SU-DHL-6 (cell line): ENCODE data around the gene PTCH2.

ENCODE experiments used
- H2AFZ ChIP-seq: fragments of 200-600 bp; sonication (generic); 2 replicates; pipeline ENCODE4 v1.6.1; 2014; ENCODE audit warnings: low read depth, mild to moderate bottlenecking, moderate library complexity, mixed read lengths, antibody characterized with exemption, low read length; ENCODE audit not compliant: severe bottlenecking
- H3F3A ChIP-seq: fragments of 200-600 bp; shearing (Covaris generic); 2 replicates; pipeline ENCODE4 v1.6.0; 2016; ENCODE audit warnings: antibody characterized with exemption, mild to moderate bottlenecking; ENCODE audit not compliant: insufficient read depth
- H3K27ac ChIP-seq: fragments of 200-600 bp; sonication (generic); 2 replicates; pipeline ENCODE4 v1.5.1; 2016; ENCODE audit warnings: low read depth, mild to moderate bottlenecking, low read length, moderate library complexity, mixed read lengths
- H3K27me3 ChIP-seq: fragments of 200-600 bp; sonication (generic), shearing (Covaris generic); 2 replicates; pipeline ENCODE4 v1.6.0; 2014; ENCODE audit warnings: mild to moderate bottlenecking, low read length
- H3K36me3 ChIP-seq: fragments of 200-600 bp; sonication (generic); 2 replicates; pipeline ENCODE4 v1.6.1; 2014; ENCODE audit warnings: mild to moderate bottlenecking, low read length, mixed read lengths
- H3K4me2 ChIP-seq: fragments of 300-600, 200-600 bp; shearing (Covaris generic), sonication (generic); 2 replicates; pipeline ENCODE4 v1.6.0; 2014; ENCODE audit warnings: low read length, low read depth, mild to moderate bottlenecking; ENCODE audit not compliant: poor library complexity, severe bottlenecking
- H3K4me3 ChIP-seq: fragments of 200-600 bp; sonication (generic); 2 replicates; pipeline ENCODE4 v1.5.1; 2014; ENCODE audit warnings: antibody characterized with exemption, low read length, mild to moderate bottlenecking, mixed read lengths; ENCODE audit not compliant: insufficient read depth, poor library complexity, severe bottlenecking
- H3K79me2 ChIP-seq: fragments of 200-600 bp; sonication (generic); 2 replicates; pipeline ENCODE4 v1.6.1; 2014; ENCODE audit warnings: mild to moderate bottlenecking, low read length, moderate library complexity; ENCODE audit not compliant: insufficient read depth
- H3K9ac ChIP-seq: fragments of 200-600 bp; sonication (generic); 2 replicates; pipeline ENCODE4 v1.7.0; 2014; ENCODE audit warnings: mild to moderate bottlenecking, low read length
- H3K9me2 ChIP-seq: fragments of 200-600 bp; sonication (generic); replicated peaks from 2 replicates; pipeline ENCODE4 v1.6.1; 2014; ENCODE audit warnings: low read length; ENCODE audit not compliant: insufficient read depth
- H3K9me3 ChIP-seq: fragments of 200-600 bp; sonication (generic); 2 replicates; pipeline ENCODE4 v1.6.1; 2014; ENCODE audit warnings: low read length, mixed read lengths; ENCODE audit not compliant: insufficient read depth
- H4K20me1 ChIP-seq: fragments of 200-600 bp; sonication (generic); 2 replicates; pipeline ENCODE4 v1.6.1; 2014; ENCODE audit warnings: low read depth, mild to moderate bottlenecking, antibody characterized with exemption, low read length, moderate library complexity, mixed read lengths
- EZH2phosphoT487 ChIP-seq: fragments of 200-600 bp; sonication (generic), shearing (Covaris generic); conservative IDR thresholded peaks from 2 replicates; pipeline ENCODE4 v1.6.1; 2018; ENCODE audit warnings: mild to moderate bottlenecking, antibody characterized with exemption, low read length, moderate library complexity, mixed read lengths
- TF ChIP-seq, protein P1 (sequence below): fragments of 200-600 bp; sonication (generic); IDR thresholded peaks from one replicate; pipeline ENCODE4 v1.5.1; 2017; ENCODE audit warnings: antibody characterized with exemption, mild to moderate bottlenecking, low read length, moderate library complexity; ENCODE audit not compliant: insufficient read depth, poor library complexity, severe bottlenecking

The PTCH2 gene

DNA sequence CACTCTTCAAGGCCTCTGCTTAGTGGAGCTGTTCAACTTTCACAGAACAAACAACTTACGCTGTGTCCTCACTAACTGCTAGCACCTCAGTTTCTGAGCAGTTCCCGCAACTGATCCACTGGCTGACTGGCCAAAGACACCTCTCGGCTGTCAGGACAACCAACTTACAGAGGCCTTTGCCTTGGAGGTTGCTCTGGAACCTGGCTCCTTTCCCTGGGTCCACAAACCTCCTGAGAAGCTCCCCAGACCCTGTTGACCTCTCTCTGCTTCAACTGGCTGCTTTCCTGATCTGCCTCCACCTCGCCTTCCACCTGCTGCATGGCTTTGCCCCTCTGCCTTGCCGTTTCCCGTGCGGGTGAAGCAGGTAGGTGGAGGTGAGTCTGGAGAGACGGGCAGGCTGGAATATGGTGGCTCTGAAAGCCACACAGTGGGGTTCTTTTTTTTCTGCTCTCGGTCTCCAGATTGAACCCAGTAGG lies 21.8 kb downstream of the PTCH2 start:
- Histone ChIP-seq H3K4me2 (no peak overlapping the region), H3K9me3 (no peaks in the 10 kb centered on the region), H2AFZ (no peak overlapping the region), H3K4me3 (no peak overlapping the region), H3K79me2 (no peaks in the 10 kb centered on the region), H3K27me3 (no peaks in the 10 kb centered on the region), H4K20me1 (no peaks in the 10 kb centered on the region), H3K9me2 (no peaks in the 10 kb centered on the region), H3K9ac (no peak overlapping the region), H3K27ac (no peak overlapping the region), H3K36me3 (no peaks in the 10 kb centered on the region), H3F3A (peaks cover 30% of the 10 kb centered on the region)
- TF ChIP-seq, protein P1, sequence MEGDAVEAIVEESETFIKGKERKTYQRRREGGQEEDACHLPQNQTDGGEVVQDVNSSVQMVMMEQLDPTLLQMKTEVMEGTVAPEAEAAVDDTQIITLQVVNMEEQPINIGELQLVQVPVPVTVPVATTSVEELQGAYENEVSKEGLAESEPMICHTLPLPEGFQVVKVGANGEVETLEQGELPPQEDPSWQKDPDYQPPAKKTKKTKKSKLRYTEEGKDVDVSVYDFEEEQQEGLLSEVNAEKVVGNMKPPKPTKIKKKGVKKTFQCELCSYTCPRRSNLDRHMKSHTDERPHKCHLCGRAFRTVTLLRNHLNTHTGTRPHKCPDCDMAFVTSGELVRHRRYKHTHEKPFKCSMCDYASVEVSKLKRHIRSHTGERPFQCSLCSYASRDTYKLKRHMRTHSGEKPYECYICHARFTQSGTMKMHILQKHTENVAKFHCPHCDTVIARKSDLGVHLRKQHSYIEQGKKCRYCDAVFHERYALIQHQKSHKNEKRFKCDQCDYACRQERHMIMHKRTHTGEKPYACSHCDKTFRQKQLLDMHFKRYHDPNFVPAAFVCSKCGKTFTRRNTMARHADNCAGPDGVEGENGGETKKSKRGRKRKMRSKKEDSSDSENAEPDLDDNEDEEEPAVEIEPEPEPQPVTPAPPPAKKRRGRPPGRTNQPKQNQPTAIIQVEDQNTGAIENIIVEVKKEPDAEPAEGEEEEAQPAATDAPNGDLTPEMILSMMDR: no peak
- no peak for TF ChIP-seq EZH2phosphoT487

DNA sequence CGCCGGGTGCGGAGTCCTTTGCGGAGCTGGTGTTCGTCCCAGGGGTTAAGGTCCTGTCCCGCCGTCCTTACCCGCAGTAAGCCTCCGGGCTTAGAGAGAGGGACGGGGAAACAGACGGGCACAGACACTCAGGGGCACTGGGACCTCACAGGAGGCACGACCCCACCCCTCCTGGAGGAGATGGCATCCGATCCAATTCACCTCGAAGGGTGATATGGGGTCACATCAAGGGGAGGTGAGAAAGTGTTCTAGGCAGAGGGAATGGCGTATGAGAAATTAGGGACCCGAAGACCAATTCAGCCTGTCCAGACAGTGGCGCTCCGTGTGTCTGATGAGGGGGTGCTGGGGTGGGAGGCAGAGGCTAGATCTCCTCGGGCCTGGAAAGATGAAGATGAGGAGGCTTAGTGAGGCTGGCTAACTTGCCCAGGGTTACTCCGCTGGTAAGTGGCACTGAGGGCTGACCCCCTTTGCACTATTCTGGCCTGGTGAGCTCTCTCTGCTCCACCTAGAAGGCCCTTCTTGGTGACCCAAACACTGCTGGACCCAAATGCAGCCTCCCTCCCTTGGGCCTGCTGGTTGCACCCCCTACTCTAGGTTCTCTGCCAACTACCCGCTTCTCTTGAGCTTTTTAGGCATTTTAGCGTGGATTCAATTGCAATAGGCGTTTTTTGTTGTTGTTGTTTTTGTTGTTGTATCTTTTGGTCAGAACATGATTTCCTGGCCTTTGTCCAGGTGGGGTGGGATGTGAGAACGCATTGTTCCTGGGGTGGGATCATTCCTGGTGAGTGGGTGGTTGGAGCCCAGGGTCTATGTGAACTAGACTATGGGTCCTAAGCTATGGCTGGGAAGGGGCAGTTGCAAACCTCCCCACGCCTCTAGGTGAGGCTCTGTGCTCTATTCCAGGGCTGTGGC lies 22.5 kb downstream of the PTCH2 start:
- peak overlapping the region; percentile 88 for H2AFZ ChIP-seq
- no peaks in the 10 kb centered on the region for H3K27me3 ChIP-seq
- H3K36me3 ChIP-seq: no peaks in the 10 kb centered on the region
- no peaks in the 10 kb centered on the region for H3K79me2 ChIP-seq
- H3K9me2 ChIP-seq: no peaks in the 10 kb centered on the region
- H3K27ac ChIP-seq: peak overlapping the region; percentile 94
- no peaks in the 10 kb centered on the region for H4K20me1 ChIP-seq
- no peak for TF ChIP-seq EZH2phosphoT487
- TF ChIP-seq, protein P1: no peak
- H3F3A ChIP-seq: peaks cover 30% of the 10 kb centered on the region
- H3K4me2 ChIP-seq: peak overlapping the region; percentile 90
- peak overlapping the region; percentile 61 for H3K9ac ChIP-seq
- no peaks in the 10 kb centered on the region for H3K9me3 ChIP-seq
- peak overlapping the region; percentile 43 for H3K4me3 ChIP-seq

DNA sequence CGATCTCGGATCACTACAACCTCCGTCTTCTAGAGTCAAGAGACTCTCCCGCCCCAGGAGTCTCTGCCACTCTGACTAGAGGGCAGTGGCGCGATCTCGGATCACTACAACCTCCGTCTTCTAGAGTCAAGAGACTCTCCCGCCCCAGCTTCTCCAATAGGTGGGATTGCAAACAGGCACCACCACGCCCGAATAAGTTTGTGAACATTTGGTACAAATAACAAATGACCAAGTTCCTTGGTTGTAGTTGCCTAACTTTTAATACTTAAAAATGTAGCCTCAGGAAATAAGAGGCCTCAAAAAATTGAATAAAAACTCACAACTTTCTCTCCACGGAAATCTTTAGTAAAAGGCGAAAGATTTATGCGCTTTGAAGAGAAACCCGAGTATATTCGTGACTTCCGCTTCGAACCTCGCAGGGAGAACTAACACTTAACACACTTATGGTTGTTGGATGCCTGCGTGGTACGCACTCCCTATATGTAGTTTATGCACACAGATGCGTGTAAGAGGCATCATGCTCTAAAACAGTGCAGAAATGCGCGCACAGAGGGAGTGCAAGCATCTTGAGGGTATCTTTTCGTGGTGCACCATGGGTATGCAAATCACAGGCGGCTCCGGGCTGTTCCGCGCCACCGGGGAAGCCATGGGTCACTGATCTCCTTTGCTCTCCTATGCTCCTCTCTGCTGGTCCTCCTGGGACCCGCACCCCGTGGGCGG lies 23.3 kb downstream of the PTCH2 start:
- Histone ChIP-seq H2AFZ (peak overlapping the region; percentile 88), H3K9me3 (no peaks in the 10 kb centered on the region), H3K79me2 (no peaks in the 10 kb centered on the region), H3K4me2 (peak overlapping the region; percentile 90), H3K27ac (peak overlapping the region; percentile 94), H3K36me3 (no peaks in the 10 kb centered on the region), H3K9ac (peak overlapping the region; percentile 61), H4K20me1 (no peaks in the 10 kb centered on the region), H3F3A (peaks cover 30% of the 10 kb centered on the region), H3K9me2 (no peaks in the 10 kb centered on the region), H3K27me3 (no peaks in the 10 kb centered on the region), H3K4me3 (peak overlapping the region; percentile 45)
- TF ChIP-seq, protein P1: no peak
- no peak for TF ChIP-seq EZH2phosphoT487
